Mucosa of descending colon (tissue), 3 donors: ENCODE measurements around the gene CEACAM6. TPM values are rescaled to one million over a fixed set of nuclear protein-coding genes. Genes with fewer than 3 reads are reported as not detected.

Experiments
- ATAC-seq: fragments of 200-7000 bp; cut with Tn5 transposase; one replicate; pipeline ENCODE4 v1.9.1; 2020; ENCODE audit warnings: mild to moderate bottlenecking, moderate library complexity
- DNase-seq, 3 donors: peaks; one replicate each; pipeline ENCODE4 v3.0.0-alpha.2; 2020
- H3K36me3 ChIP-seq: fragments of 200-600 bp; one replicate; pipeline ENCODE4 v1.8.0; 2021; ENCODE audit warnings: low read depth, mild to moderate bottlenecking
- H3K4me1 ChIP-seq: fragments of 200-600 bp; one replicate; pipeline ENCODE4 v1.8.0; 2021; ENCODE audit warnings: low read depth, mild to moderate bottlenecking
- H3K4me3 ChIP-seq: fragments of 200-600 bp; one replicate; pipeline ENCODE4 v1.8.0; 2021; ENCODE audit warnings: mild to moderate bottlenecking
- H3K9me3 ChIP-seq: fragments of 200-600 bp; one replicate; pipeline ENCODE4 v1.8.0; 2021; ENCODE audit warnings: mild to moderate bottlenecking
- intact Hi-C, 2 donors: fragments of 100-400 bp; cut with DNase I in 1 of 2; cut with micrococcal nuclease in 1 of 2; formaldehyde crosslinking; loops; one replicate each; pipeline versions ENCODE4 v1.11.0 to v1.11.1; 2022; cut with DNase I, micrococcal nuclease
- total RNA-seq, 3 donors: library from RNA; stranded (reverse); fragmentation: NEBNext Ultra II Directional in 2 of 3; extraction: Animal tissue kit (Norgen Biotek cat#: 25700) in 2 of 3; gene quantifications; one replicate each; pipeline versions ENCODE4 v1.2.1 to v1.2.4, GENCODE V29; 2021 to 2023
- TF ChIP-seq, protein P1 (sequence below): fragments of 200-600 bp; IDR thresholded peaks from one replicate; pipeline ENCODE4 v1.8.0; 2022; ENCODE audit warnings: antibody characterized with exemption, mild to moderate bottlenecking
- donor health status: DM: no; HTN: no; CAD: no; lungs with moderate emphysema.
- donor health status: DM: no; HTN: no; CAD: no.
- donor health status: DM: no; HTN: yes; CAD: no.

CEACAM6 gene
- total RNA-seq, 3 donors from 2014 or later: 249 to 1,767 (median 431) TPM

DNA sequence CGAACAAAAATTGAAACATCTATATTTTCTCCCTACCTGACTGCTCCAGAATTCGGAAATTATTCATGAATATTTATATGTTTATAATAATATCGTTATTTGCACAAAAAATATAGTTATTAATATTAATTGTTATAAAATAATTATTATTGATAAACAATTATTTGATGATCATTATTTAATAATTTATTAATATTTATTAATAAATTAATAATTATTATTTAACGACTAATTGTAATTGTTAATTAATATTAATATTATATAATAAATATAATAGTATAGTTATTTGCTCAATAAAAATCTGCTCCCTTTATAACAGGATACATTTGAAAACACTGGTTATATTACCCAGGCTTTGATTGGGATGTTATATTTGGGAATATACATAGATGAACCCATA lies 14.3 kb downstream of the CEACAM6 start:
- TF ChIP-seq, protein P1, sequence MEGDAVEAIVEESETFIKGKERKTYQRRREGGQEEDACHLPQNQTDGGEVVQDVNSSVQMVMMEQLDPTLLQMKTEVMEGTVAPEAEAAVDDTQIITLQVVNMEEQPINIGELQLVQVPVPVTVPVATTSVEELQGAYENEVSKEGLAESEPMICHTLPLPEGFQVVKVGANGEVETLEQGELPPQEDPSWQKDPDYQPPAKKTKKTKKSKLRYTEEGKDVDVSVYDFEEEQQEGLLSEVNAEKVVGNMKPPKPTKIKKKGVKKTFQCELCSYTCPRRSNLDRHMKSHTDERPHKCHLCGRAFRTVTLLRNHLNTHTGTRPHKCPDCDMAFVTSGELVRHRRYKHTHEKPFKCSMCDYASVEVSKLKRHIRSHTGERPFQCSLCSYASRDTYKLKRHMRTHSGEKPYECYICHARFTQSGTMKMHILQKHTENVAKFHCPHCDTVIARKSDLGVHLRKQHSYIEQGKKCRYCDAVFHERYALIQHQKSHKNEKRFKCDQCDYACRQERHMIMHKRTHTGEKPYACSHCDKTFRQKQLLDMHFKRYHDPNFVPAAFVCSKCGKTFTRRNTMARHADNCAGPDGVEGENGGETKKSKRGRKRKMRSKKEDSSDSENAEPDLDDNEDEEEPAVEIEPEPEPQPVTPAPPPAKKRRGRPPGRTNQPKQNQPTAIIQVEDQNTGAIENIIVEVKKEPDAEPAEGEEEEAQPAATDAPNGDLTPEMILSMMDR: no peak
- Histone ChIP-seq H3K9me3 (no peaks in the 10 kb centered on the region), H3K4me1 (peaks cover 26% of the 10 kb centered on the region), H3K36me3 (no peaks in the 10 kb centered on the region), H3K4me3 (no peak overlapping the region)
- ATAC-seq: no peak
- DNase-seq: no peak
- intact Hi-C loops: no loop called here

DNA sequence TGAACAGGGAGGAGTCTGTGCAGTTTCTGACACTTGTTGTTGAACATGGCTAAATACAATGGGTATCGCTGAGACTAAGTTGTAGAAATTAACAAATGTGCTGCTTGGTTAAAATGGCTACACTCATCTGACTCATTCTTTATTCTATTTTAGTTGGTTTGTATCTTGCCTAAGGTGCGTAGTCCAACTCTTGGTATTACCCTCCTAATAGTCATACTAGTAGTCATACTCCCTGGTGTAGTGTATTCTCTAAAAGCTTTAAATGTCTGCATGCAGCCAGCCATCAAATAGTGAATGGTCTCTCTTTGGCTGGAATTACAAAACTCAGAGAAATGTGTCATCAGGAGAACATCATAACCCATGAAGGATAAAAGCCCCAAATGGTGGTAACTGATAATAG lies 16.1 kb downstream of the CEACAM6 start:
- Histone ChIP-seq H3K36me3 (no peaks in the 10 kb centered on the region), H3K9me3 (no peaks in the 10 kb centered on the region), H3K4me3 (no peak overlapping the region), H3K4me1 (peaks cover 29% of the 10 kb centered on the region)
- no peak for ATAC-seq
- intact Hi-C loops: no loop called here
- no peak for DNase-seq
- TF ChIP-seq, protein P1: no peak

DNA sequence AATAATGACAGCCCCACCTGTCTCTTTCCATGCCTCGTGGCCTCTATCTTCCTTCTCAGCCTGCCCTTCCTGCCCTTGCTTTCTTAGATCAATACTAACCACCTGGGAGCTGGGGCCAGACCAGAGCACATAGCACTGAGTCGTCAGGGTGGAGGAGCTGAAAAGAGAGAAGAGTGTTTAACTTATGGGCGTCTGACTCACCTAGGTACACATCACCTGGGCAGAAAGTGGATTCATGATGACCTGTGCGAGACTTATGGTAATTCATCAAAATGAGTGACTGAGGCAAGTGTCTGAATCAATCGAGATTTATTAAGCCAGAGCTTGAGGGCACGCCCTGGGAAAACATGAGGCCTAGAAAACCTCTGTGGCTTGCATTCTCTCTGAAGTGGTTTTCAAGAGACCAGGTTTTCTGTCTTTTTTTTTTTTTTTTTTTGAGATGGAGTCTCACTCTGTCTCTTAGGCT lies 19.2 kb downstream of the CEACAM6 start:
- H3K9me3 ChIP-seq: no peaks in the 10 kb centered on the region
- DNase-seq (peak; percentile 71 to 83 (median 76)), ATAC-seq (peak; percentile 86)
- H3K4me1 ChIP-seq: peaks cover 29% of the 10 kb centered on the region
- TF ChIP-seq, protein P1: no peak
- H3K36me3 ChIP-seq: no peaks in the 10 kb centered on the region
- intact Hi-C loops: no loop called here
- H3K4me3 ChIP-seq: no peak overlapping the region

DNA sequence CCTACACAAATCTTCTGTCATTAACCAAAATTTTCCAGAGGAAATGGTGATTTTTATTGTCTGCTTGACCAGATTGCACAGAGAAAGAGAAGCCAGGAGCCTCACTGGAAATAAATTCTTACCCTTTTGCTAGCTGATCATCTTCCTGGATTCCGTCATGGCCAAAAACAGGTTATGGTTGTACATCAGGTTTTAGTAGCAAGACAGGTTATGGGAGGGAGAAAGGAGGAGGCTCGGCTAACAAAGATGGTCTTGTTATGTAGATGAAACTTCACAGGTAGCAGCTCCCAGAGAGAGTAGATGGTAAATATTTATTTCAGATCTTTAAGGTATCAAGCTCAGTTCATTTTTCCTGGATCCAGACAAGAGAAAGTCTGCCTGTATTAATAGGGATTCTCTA lies 21.4 kb downstream of the CEACAM6 start:
- no peak for ATAC-seq
- DNase-seq: no peak
- Histone ChIP-seq H3K4me1 (peaks cover 28% of the 10 kb centered on the region), H3K4me3 (no peak overlapping the region), H3K9me3 (no peaks in the 10 kb centered on the region), H3K36me3 (no peaks in the 10 kb centered on the region)
- intact Hi-C loops: no loop called here
- TF ChIP-seq, protein P1: no peak

DNA sequence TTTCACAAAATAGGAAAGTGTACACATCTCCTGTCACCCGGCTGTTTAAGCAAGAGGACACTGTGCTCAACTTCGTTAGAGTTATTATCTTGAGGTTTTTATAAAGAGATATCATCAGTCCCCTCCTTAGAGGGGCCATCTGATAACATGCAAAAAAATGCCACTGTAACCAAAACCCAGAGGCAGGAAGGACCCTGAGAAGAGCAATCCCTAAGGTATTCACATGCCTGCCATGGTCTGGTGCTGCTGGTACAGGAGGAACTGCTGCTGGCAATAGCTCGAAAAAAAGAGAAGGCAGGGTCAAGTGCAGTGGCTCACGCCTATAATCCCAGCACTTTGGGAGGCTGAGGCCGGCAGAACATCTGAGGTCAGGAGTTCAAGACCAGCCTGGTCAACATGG lies 28.3 kb downstream of the CEACAM6 start:
- ATAC-seq (peak; percentile 11), DNase-seq (no peak)
- intact Hi-C loops: no loop called here
- Histone ChIP-seq H3K4me1 (peaks cover 12% of the 10 kb centered on the region), H3K4me3 (no peak overlapping the region), H3K9me3 (no peaks in the 10 kb centered on the region), H3K36me3 (no peaks in the 10 kb centered on the region)
- TF ChIP-seq, protein P1: no peak

DNA sequence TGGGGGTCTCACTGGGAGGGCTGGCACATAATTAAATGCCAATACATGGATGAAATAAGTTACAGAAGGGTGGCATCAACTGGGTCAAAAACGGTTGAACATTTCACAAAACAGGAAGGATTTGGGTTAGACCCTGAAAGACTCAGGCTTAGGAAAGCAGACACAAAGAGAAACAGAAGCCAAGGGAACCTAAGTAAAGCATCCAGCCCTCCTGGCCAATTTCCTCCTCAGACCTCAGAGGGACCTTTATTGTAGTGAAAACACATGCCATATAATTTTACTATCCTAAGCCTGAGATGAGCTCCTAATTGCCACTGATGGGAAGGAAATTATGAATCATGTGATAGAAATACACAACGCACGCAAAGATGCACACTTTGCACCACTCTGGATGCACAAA lies 29.0 kb downstream of the CEACAM6 start:
- peak; percentile 75 for ATAC-seq
- H3K9me3 ChIP-seq: no peaks in the 10 kb centered on the region
- intact Hi-C loops: no loop called here
- H3K4me1 ChIP-seq: peaks cover 12% of the 10 kb centered on the region
- H3K36me3 ChIP-seq: no peaks in the 10 kb centered on the region
- TF ChIP-seq, protein P1: no peak
- H3K4me3 ChIP-seq: no peak overlapping the region
- DNase-seq: peak in 1 of 3 donors; percentile 43
